ENCODE results near the gene SDC4.
A peak's percentile ranks its signal among the peaks of the same experiment; 100 is the strongest.

The SDC4 gene

GRCh38 chr20:45313943-45314342 lies 34.3 kb downstream of the SDC4 start:
- no peak for TF ChIP-seq CTCF (IDR thresholded peaks at IDR 0.05; ENCODE audit: low read depth, low read length)
- H3K4me3 ChIP-seq (replicated peaks in 1 of 2; ENCODE audit: low read depth in 2 of 2, low read length in 2 of 2) = no peak overlapping the region
- no peak for DNase-seq (ENCODE audit: low read depth in 2 of 2)

- DNase-seq (ENCODE audit: low read depth in 2 of 2) = no peak
- H3K4me3 ChIP-seq (replicated peaks in 1 of 2; ENCODE audit: low read depth in 2 of 2, low read length in 2 of 2) = no peak overlapping the region
- TF ChIP-seq CTCF (IDR thresholded peaks at IDR 0.05; ENCODE audit: low read depth, low read length) = no peak
Measured at GRCh38 chr20:45313065-45313695, 35.0 kb downstream of the SDC4 start.

GRCh38 chr20:45312241-45312640 lies 36.0 kb downstream of the SDC4 start:
- no peak for TF ChIP-seq CTCF (IDR thresholded peaks at IDR 0.05; ENCODE audit: low read depth, low read length)
- no peak overlapping the region for H3K4me3 ChIP-seq (replicated peaks in 1 of 2; ENCODE audit: low read depth in 2 of 2, low read length in 2 of 2)
- DNase-seq (ENCODE audit: low read depth in 2 of 2) = no peak

- TF ChIP-seq CTCF (IDR thresholded peaks at IDR 0.05; ENCODE audit: low read depth, low read length) = peak; percentile 87
- DNase-seq (ENCODE audit: low read depth in 2 of 2) = peak; percentile 57 to 63
Measured at GRCh38 chr20:45311589-45312211, 36.5 kb downstream of the SDC4 start.

GRCh38 chr20:45309075-45309474 lies 39.1 kb downstream of the SDC4 start:
- DNase-seq (ENCODE audit: low read depth in 2 of 2) = no peak
- H3K4me3 ChIP-seq (replicated peaks in 1 of 2; ENCODE audit: low read depth in 2 of 2, low read length in 2 of 2) = no peak overlapping the region
- no peak for TF ChIP-seq CTCF (IDR thresholded peaks at IDR 0.05; ENCODE audit: low read depth, low read length)

More at GRCh38 chr20:45311589-45312211, 36.5 kb downstream of the SDC4 start:
- no peak overlapping the region for H3K4me3 ChIP-seq (replicated peaks in 1 of 2; ENCODE audit: low read depth in 2 of 2, low read length in 2 of 2)

- TF ChIP-seq CTCF (IDR thresholded peaks at IDR 0.05; ENCODE audit: low read depth, low read length) = no peak
- DNase-seq (ENCODE audit: low read depth in 2 of 2) = no peak
Measured at GRCh38 chr20:45308117-45308778, 40.0 kb downstream of the SDC4 start, which contains the start of gene MATN4. Gene MATN4, minus strand, starts transcription at chr20:45308299. Its CDS starts 2,717 bp downstream, at chr20:45305582.

More at GRCh38 chr20:45308117-45308778, 40.0 kb downstream of the SDC4 start, which contains the start of gene MATN4:
- no peak within 1 kb of the TSS for H3K4me3 ChIP-seq (replicated peaks in 1 of 2; ENCODE audit: low read depth in 2 of 2, low read length in 2 of 2)
